Astrocyte (in vitro differentiated cells and primary cell): ENCODE measurements around the gene CADM1. TPM values are rescaled to one million over a fixed set of nuclear protein-coding genes. Genes with fewer than 3 reads are reported as not detected.

Experiments
- DNase-seq: peaks from one replicate; pipeline ENCODE4 v3.0.0-alpha.2; 2010; ENCODE audit warnings: low read depth
- FAIRE-seq: peaks from 2 replicates; lab custom pipeline; 2011; peaks lifted over from hg19 to GRCh38; lab: Jason Lieb, UNC
- H2AFZ ChIP-seq: 2 replicates; pipeline ENCODE4 v1.6.0; 2012; ENCODE audit warnings: low read depth, low read length, inconsistent platforms
- H3K27ac ChIP-seq: 2 replicates; pipeline ENCODE4 v1.5.1; 2011; ENCODE audit warnings: low read depth, low read length, inconsistent platforms
- H3K27me3 ChIP-seq: 2 replicates; pipeline ENCODE4 v1.6.0; 2011; ENCODE audit warnings: low read length, inconsistent platforms; ENCODE audit not compliant: insufficient read depth
- H3K36me3 ChIP-seq: 2 replicates; pipeline ENCODE4 v1.5.1; 2011; ENCODE audit warnings: low read length, inconsistent platforms; ENCODE audit not compliant: insufficient read depth
- H3K4me1 ChIP-seq: 2 replicates; pipeline ENCODE4 v1.5.1; 2011; ENCODE audit warnings: low read length, inconsistent platforms; ENCODE audit not compliant: insufficient read depth
- H3K4me2 ChIP-seq: 2 replicates; pipeline ENCODE4 v1.6.0; 2012; ENCODE audit warnings: low read length, inconsistent platforms
- H3K4me3 ChIP-seq: 2 replicates; pipeline ENCODE4 v1.5.1; 2011; ENCODE audit warnings: low read depth, mild to moderate bottlenecking, low read length, inconsistent platforms; ENCODE audit not compliant: insufficient read depth
- H3K79me2 ChIP-seq: 2 replicates; pipeline ENCODE4 v1.6.0; 2012; ENCODE audit warnings: mild to moderate bottlenecking, low read length, inconsistent platforms; ENCODE audit not compliant: insufficient read depth
- H3K9ac ChIP-seq: 2 replicates; pipeline ENCODE4 v1.6.0; 2012; ENCODE audit warnings: mild to moderate bottlenecking, low read length, inconsistent platforms
- H3K9me3 ChIP-seq: 2 replicates; pipeline ENCODE4 v1.5.1; 2012; ENCODE audit warnings: low read depth, mild to moderate bottlenecking, low read length, inconsistent platforms; ENCODE audit not compliant: insufficient read depth
- H4K20me1 ChIP-seq: 2 replicates; pipeline ENCODE4 v1.6.0; 2012; ENCODE audit warnings: low read length, inconsistent platforms; ENCODE audit not compliant: insufficient read depth
- H3K27ac Mint-ChIP-seq: one replicate; pipeline ENCODE4 v1.8.0; 2021; ENCODE audit warnings: mild to moderate bottlenecking, mixed read lengths; ENCODE audit not compliant: unreplicated experiment
- H3K27me3 Mint-ChIP-seq: one replicate; pipeline ENCODE4 v1.8.0; 2021; ENCODE audit warnings: low read depth, mixed read lengths; ENCODE audit not compliant: unreplicated experiment
- H3K36me3 Mint-ChIP-seq: one replicate; pipeline ENCODE4 v1.8.0; 2021; ENCODE audit warnings: low read depth, mixed read lengths; ENCODE audit not compliant: unreplicated experiment
- H3K4me1 Mint-ChIP-seq: one replicate; pipeline ENCODE4 v1.8.0; 2021; ENCODE audit warnings: low read depth, mixed read lengths; ENCODE audit not compliant: unreplicated experiment
- H3K4me3 Mint-ChIP-seq: one replicate; pipeline ENCODE4 v1.8.0; 2021; ENCODE audit warnings: mild to moderate bottlenecking, moderate library complexity, mixed read lengths; ENCODE audit not compliant: unreplicated experiment
- H3K9me3 Mint-ChIP-seq: one replicate; pipeline ENCODE4 v1.8.0; 2021; ENCODE audit warnings: mild to moderate bottlenecking, mixed read lengths; ENCODE audit not compliant: unreplicated experiment
- CTCF ChIP-seq: IDR thresholded peaks from 2 replicates; pipeline ENCODE4 v1.5.1; 2011; ENCODE audit warnings: low read depth, mild to moderate bottlenecking, inconsistent platforms, low read length, moderate library complexity; ENCODE audit not compliant: insufficient read depth
- EZH2 ChIP-seq: IDR thresholded peaks from 2 replicates; pipeline ENCODE4 v1.6.1; 2012; ENCODE audit warnings: mild to moderate bottlenecking, low read length, inconsistent platforms; ENCODE audit not compliant: insufficient read depth
- total RNA-seq: library from RNA; stranded (reverse); gene quantifications from 2 replicates; pipeline ENCODE4 v1.2.1, GENCODE V29; 2021

CADM1 gene
- total RNA-seq, 1 donor from 2014 or later, result 414 TPM

- Histone ChIP-seq H3K27me3 (no peaks in the 10 kb centered on the region), H3K4me2 (no peak overlapping the region), H3K9ac (no peak overlapping the region), H3K4me1 (peaks cover 14% of the 10 kb centered on the region), H3K4me3 (no peak overlapping the region), H3K27ac (no peak overlapping the region), H2AFZ (no peak overlapping the region), H4K20me1 (no peaks in the 10 kb centered on the region), H3K36me3 (no peaks in the 10 kb centered on the region), H3K9me3 (no peaks in the 10 kb centered on the region), H3K79me2 (peaks cover 30% of the 10 kb centered on the region)
- Mint-ChIP-seq H3K36me3 (peaks cover 5% of the 10 kb centered on the region), H3K9me3 (no peaks in the 10 kb centered on the region), H3K4me1 (peaks cover 54% of the 10 kb centered on the region), H3K27me3 (no peaks in the 10 kb centered on the region), H3K27ac (no peak overlapping the region), H3K4me3 (no peak overlapping the region)
- no peak for TF ChIP-seq EZH2
- TF ChIP-seq CTCF, result no peak
- DNase-seq (no peak), FAIRE-seq (no peak)
Observed at GRCh38 chr11:115454525-115454924, 49.7 kb downstream of the CADM1 start.

- H3K4me3 Mint-ChIP-seq, result no peak overlapping the region
Observed at GRCh38 chr11:115453693-115454490, 50.3 kb downstream of the CADM1 start.

More at GRCh38 chr11:115453693-115454490, 50.3 kb downstream of the CADM1 start:
- H3K4me3 ChIP-seq, result no peak overlapping the region
- peaks cover 8% of the 10 kb centered on the region for H3K4me1 ChIP-seq
- H3K36me3 ChIP-seq, result no peaks in the 10 kb centered on the region
- Mint-ChIP-seq H3K27me3 (no peaks in the 10 kb centered on the region), H3K4me1 (peaks cover 49% of the 10 kb centered on the region), H3K9me3 (no peaks in the 10 kb centered on the region), H3K36me3 (peaks cover 5% of the 10 kb centered on the region), H3K27ac (no peak overlapping the region)
- TF ChIP-seq CTCF (no peak), EZH2 (no peak)
- H3K9ac ChIP-seq, result no peak overlapping the region
- H3K79me2 ChIP-seq, result peaks cover 30% of the 10 kb centered on the region
- no peaks in the 10 kb centered on the region for H3K9me3 ChIP-seq
- H2AFZ ChIP-seq, result no peak overlapping the region
- H3K27ac ChIP-seq, result no peak overlapping the region
- FAIRE-seq, result no peak
- no peaks in the 10 kb centered on the region for H4K20me1 ChIP-seq
- no peak for DNase-seq
- no peak overlapping the region for H3K4me2 ChIP-seq
- H3K27me3 ChIP-seq, result no peaks in the 10 kb centered on the region
